Measurements from ENCODE around the gene ZW10. TPM values are rescaled to one million over a fixed set of nuclear protein-coding genes. Genes with fewer than 3 reads are reported as not detected.
"Not testable (repeated sequence)": the region's sequence is repeated elsewhere in the genome, so short reads cannot be mapped to it uniquely, and the experiment has no call there.

The ZW10 gene
- total RNA-seq, 2 experiments from 2014 or later = 17.3 to 20.8 TPM

- Mint-ChIP-seq H3K27me3 (no peaks in the 10 kb centered on the region), H3K36me3 (peaks cover 19% of the 10 kb centered on the region), H3K9me3 (ENCODE audit: low read depth) (no peaks in the 10 kb centered on the region), H3K4me1 (peaks cover 11% of the 10 kb centered on the region), H3K27ac (no peak overlapping the region), H3K4me3 (no peak overlapping the region)
- peak; percentile 49 for DNase-seq
- ATAC-seq = no peak
- CTCF ChIA-PET = interaction anchor here (0.7 to 3.8 kb wide), 14 partner anchors 9 to 1143 kb away, joined by 3 to 16 read pairs (median 4); partner anchors contain the start of gene TTC12
Observed at GRCh38 chr11:113730887-113731726, 42.4 kb downstream of the ZW10 start.

GRCh38 chr11:113729456-113729855 is 44.0 kb downstream of the ZW10 start:
- ATAC-seq = no peak
- peaks cover 13% of the 10 kb centered on the region for H3K36me3 Mint-ChIP-seq
- no peaks in the 10 kb centered on the region for H3K9me3 Mint-ChIP-seq (ENCODE audit: low read depth)
- CTCF ChIA-PET = interaction anchor here (0.8 to 3.8 kb wide), 9 partner anchors 7 to 423 kb away, joined by 3 to 16 read pairs (median 5); no protein-coding TSS in a partner anchor
- peaks cover 10% of the 10 kb centered on the region for H3K4me1 Mint-ChIP-seq
- H3K4me3 Mint-ChIP-seq = no peak overlapping the region
- no peak for DNase-seq
- H3K27ac Mint-ChIP-seq = no peak overlapping the region
- H3K27me3 Mint-ChIP-seq = no peaks in the 10 kb centered on the region

- H3K27me3 Mint-ChIP-seq = no peaks in the 10 kb centered on the region
- H3K36me3 Mint-ChIP-seq = peaks cover 7% of the 10 kb centered on the region
- DNase-seq = no peak
- H3K4me3 Mint-ChIP-seq = no peak overlapping the region
- H3K27ac Mint-ChIP-seq = no peak overlapping the region
- H3K4me1 Mint-ChIP-seq = peaks cover 10% of the 10 kb centered on the region
- ATAC-seq = no peak
- no peaks in the 10 kb centered on the region for H3K9me3 Mint-ChIP-seq (ENCODE audit: low read depth)
- CTCF ChIA-PET = interaction anchor here (0.8 to 3.8 kb wide), 6 partner anchors 8 to 423 kb away, joined by 3 to 16 read pairs (median 10); no protein-coding TSS in a partner anchor
Observed at GRCh38 chr11:113728814-113729213, 44.7 kb downstream of the ZW10 start.

- Mint-ChIP-seq H3K9me3 (ENCODE audit: low read depth) (no peaks in the 10 kb centered on the region), H3K36me3 (no peaks in the 10 kb centered on the region), H3K27ac (no peak overlapping the region), H3K4me1 (peaks cover 10% of the 10 kb centered on the region), H3K4me3 (no peak overlapping the region), H3K27me3 (no peaks in the 10 kb centered on the region)
- CTCF ChIA-PET = interaction anchor here (0.5 to 1.8 kb wide), 8 partner anchors 18 to 420 kb away, joined by 3 to 6 read pairs (median 3); partner anchors contain the start of gene TTC12
- DNase-seq (no peak), ATAC-seq (no peak)
Observed at GRCh38 chr11:113725913-113726312, 47.6 kb downstream of the ZW10 start.

DNA sequence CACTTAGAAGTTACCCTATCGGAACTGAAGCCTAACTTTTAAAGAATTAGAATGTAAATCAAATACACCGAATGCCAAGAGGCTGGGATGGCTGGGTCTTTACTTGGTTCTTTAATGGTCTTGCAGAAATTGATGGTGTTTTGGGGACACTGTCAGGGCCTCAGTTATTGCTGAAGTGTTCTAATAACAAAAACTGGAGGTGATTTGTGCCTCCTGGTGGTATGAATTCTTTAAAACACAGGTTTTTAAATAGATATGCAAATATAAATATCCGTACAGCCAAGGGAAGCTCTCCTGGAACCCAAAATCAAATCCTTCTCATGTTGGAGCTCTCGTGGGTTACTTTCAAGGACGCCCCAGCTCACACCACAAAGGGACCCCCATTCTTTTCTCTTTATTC is 48.1 kb downstream of the ZW10 start:
- CTCF ChIA-PET = interaction anchor here (0.8 to 1.8 kb wide), 7 partner anchors 18 to 419 kb away, joined by 3 to 6 read pairs (median 3); partner anchors contain the start of gene TTC12
- no peaks in the 10 kb centered on the region for H3K9me3 Mint-ChIP-seq (ENCODE audit: low read depth)
- peaks cover 8% of the 10 kb centered on the region for H3K4me1 Mint-ChIP-seq
- no peak for ATAC-seq
- H3K27ac Mint-ChIP-seq = no peak overlapping the region
- no peak for DNase-seq
- H3K36me3 Mint-ChIP-seq = peaks cover 3% of the 10 kb centered on the region
- no peaks in the 10 kb centered on the region for H3K27me3 Mint-ChIP-seq
- H3K4me3 Mint-ChIP-seq = no peak overlapping the region

DNA sequence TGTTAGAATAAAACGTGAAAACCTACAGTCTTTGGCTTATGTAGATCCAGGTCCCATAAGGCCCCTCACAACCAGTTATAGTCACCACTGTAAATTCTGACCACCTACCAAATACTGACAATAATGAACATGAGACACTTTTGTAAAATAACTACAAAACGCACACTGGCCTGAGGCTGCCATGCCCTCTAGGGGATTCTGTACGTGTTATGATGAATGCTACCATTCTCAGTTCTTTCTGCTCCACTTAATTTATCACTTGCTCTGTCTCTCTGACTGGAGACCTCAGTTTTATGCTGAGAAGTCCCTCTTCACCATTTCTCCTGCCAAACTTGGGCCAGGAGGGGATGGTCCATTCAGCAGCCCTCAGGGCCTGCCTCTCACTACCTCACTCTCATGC is 48.7 kb downstream of the ZW10 start:
- H3K36me3 Mint-ChIP-seq = peaks cover 3% of the 10 kb centered on the region
- H3K4me3 Mint-ChIP-seq = no peak overlapping the region
- no peak for ATAC-seq
- CTCF ChIA-PET = interaction anchor here (0.8 to 1.8 kb wide), 4 partner anchors 137 to 419 kb away, joined by 3 to 6 read pairs (median 4); partner anchors contain the start of gene TTC12
- H3K4me1 Mint-ChIP-seq = peaks cover 7% of the 10 kb centered on the region
- no peaks in the 10 kb centered on the region for H3K27me3 Mint-ChIP-seq
- no peaks in the 10 kb centered on the region for H3K9me3 Mint-ChIP-seq (ENCODE audit: low read depth)
- DNase-seq = no peak
- H3K27ac Mint-ChIP-seq = no peak overlapping the region

GRCh38 chr11:113723787-113724186 is 49.7 kb downstream of the ZW10 start:
- ATAC-seq = no peak
- no peaks in the 10 kb centered on the region for H3K27me3 Mint-ChIP-seq
- peaks cover 2% of the 10 kb centered on the region for H3K4me1 Mint-ChIP-seq
- no peak overlapping the region for H3K4me3 Mint-ChIP-seq
- no peak overlapping the region for H3K27ac Mint-ChIP-seq
- peaks cover 8% of the 10 kb centered on the region for H3K36me3 Mint-ChIP-seq
- no peak for DNase-seq
- CTCF ChIA-PET = no interaction called here
- H3K9me3 Mint-ChIP-seq (ENCODE audit: low read depth) = no peaks in the 10 kb centered on the region

DNA sequence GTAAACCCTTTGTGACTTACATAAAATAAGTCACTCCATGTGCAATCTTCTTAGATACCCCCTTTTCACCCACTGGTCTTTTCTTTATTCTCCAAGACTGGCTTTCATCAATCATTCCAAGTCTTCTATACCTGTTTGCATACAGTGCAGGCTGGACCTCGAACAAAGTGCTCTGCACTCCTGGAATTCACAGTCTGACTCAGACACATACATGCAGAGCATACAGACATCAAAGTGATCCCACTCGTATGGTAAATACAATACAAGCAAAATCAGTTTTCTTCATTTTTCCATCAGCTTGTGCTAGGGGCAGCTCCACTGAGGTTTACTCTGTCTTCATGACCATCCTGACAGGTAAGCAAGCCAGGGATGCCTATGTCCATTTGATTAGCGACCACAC is 50.6 kb downstream of the ZW10 start:
- H3K27me3 Mint-ChIP-seq = no peaks in the 10 kb centered on the region
- no peak for DNase-seq
- H3K36me3 Mint-ChIP-seq = peaks cover 8% of the 10 kb centered on the region
- H3K27ac Mint-ChIP-seq = no peak overlapping the region
- no peak overlapping the region for H3K4me3 Mint-ChIP-seq
- H3K9me3 Mint-ChIP-seq (ENCODE audit: low read depth) = no peaks in the 10 kb centered on the region
- ATAC-seq = no peak
- CTCF ChIA-PET = interaction anchor here (1.5 kb wide), 1 partner anchor 136 kb away, joined by 4 read pairs; no protein-coding TSS in a partner anchor
- no peaks in the 10 kb centered on the region for H3K4me1 Mint-ChIP-seq

DNA sequence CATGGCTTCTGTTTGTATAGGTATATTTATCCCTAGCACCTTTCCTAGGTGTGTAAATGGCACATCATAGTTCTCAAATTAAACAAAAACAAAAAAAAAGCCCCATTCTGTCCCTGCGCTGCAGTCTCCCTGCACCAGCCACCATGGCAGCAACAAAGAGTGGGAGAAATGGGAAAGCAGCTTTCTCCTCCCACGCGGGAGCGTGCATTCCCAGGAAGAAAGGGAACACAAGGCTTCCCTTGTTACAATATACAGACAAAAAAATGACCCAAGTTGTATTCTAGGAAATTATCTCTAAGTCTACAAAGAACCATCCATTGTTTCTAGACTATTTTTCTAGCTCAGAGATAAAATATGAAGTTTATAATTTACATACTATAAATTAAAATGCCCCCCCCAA is 51.3 kb downstream of the ZW10 start:
- no peak overlapping the region for H3K27ac Mint-ChIP-seq
- H3K4me1 Mint-ChIP-seq = no peaks in the 10 kb centered on the region
- no peaks in the 10 kb centered on the region for H3K9me3 Mint-ChIP-seq (ENCODE audit: low read depth)
- ATAC-seq (no peak), DNase-seq (no peak)
- CTCF ChIA-PET = interaction anchor here (1.5 kb wide), 1 partner anchor 135 kb away, joined by 4 read pairs; no protein-coding TSS in a partner anchor
- peaks cover 12% of the 10 kb centered on the region for H3K36me3 Mint-ChIP-seq
- H3K27me3 Mint-ChIP-seq = no peaks in the 10 kb centered on the region
- H3K4me3 Mint-ChIP-seq = no peak overlapping the region

DNA sequence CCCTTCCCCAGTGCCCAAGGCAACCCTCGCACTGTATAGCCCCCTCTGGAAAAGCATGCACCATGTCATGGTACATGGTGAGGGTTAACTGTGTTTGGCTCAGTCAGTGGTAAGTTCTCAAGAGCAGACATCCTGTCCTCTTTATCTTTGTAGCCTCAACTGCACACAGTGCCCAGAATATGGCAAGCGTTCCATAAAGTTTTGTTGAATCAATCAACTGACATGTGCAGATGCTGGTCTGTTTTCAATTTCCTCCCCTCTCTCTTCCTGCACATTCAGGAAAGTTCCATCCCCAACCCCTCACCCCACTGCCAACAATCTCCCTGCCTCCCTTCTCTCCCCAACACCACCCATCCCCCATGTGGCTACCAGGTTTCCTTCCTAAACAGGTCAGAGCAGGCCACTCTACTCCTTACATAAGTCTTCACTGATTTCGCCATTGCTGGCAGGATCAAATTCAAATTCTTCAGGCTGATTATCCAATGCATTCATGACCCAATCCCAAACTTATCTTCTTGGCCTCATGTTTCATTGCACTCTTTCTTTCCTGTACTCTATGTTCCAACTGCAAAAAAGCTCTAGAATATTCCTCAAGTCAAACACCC is 51.9 kb downstream of the ZW10 start:
- Mint-ChIP-seq H3K9me3 (ENCODE audit: low read depth) (no peaks in the 10 kb centered on the region), H3K27me3 (no peaks in the 10 kb centered on the region), H3K4me1 (no peaks in the 10 kb centered on the region), H3K27ac (no peak overlapping the region), H3K36me3 (peaks cover 14% of the 10 kb centered on the region), H3K4me3 (no peak overlapping the region)
- CTCF ChIA-PET = no interaction called here
- no peak for ATAC-seq
- DNase-seq = no peak

DNA sequence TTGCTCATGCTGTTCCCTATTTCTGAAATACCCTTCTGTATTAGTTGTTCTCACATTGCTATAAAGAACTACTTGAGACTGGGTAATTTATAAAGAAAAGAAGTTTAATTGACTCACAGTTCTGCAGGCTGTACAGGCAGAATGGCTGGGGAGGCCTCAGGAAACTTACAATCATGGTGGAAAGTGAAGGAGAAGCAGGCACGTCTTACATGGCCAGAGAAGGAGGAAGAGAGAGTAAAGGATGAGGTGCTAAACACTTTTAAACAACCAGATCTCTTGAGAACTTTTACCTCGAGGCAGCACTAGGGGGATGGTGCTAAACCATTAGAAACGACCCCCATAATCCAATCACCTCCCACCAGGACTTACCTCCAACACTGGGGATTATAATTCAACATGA is 53.0 kb downstream of the ZW10 start:
- H3K9me3 Mint-ChIP-seq (ENCODE audit: low read depth); H3K27me3 Mint-ChIP-seq; H3K4me3 Mint-ChIP-seq; H3K27ac Mint-ChIP-seq; CTCF ChIA-PET; ATAC-seq; H3K4me1 Mint-ChIP-seq; DNase-seq: not testable (repeated sequence)
- peaks cover 20% of the 10 kb centered on the region for H3K36me3 Mint-ChIP-seq

- ATAC-seq = no peak
- Mint-ChIP-seq H3K4me1 (no peaks in the 10 kb centered on the region), H3K27ac (no peak overlapping the region), H3K27me3 (no peaks in the 10 kb centered on the region), H3K9me3 (ENCODE audit: low read depth) (no peaks in the 10 kb centered on the region), H3K4me3 (no peak overlapping the region), H3K36me3 (peaks cover 24% of the 10 kb centered on the region)
- DNase-seq = no peak
- CTCF ChIA-PET = interaction anchor here (1.2 kb wide), 1 partner anchor 129 kb away, joined by 5 read pairs; no protein-coding TSS in a partner anchor
Observed at GRCh38 chr11:113715882-113716625, 57.4 kb downstream of the ZW10 start.

- no peaks in the 10 kb centered on the region for H3K4me1 Mint-ChIP-seq
- no peak for ATAC-seq
- no peaks in the 10 kb centered on the region for H3K27me3 Mint-ChIP-seq
- no peak for DNase-seq
- H3K36me3 Mint-ChIP-seq = peaks cover 20% of the 10 kb centered on the region
- CTCF ChIA-PET = no interaction called here
- no peak overlapping the region for H3K27ac Mint-ChIP-seq
- H3K9me3 Mint-ChIP-seq (ENCODE audit: low read depth) = no peaks in the 10 kb centered on the region
- H3K4me3 Mint-ChIP-seq = no peak overlapping the region
Observed at GRCh38 chr11:113715273-113715672, 58.2 kb downstream of the ZW10 start.

Data from activated CD8-positive, alpha-beta memory T cell treated with anti-CD3 and anti-CD28 coated beads, Interleukin-2, amount 10 ng/mL, durations not matched to agents 7 days and 5 days (primary cell).